Aorta (tissue), 5 donors: ENCODE data around the gene AMFR. TPM values are rescaled to one million over a fixed set of nuclear protein-coding genes. Genes with fewer than 3 reads are reported as not detected.

Experiments used
- ATAC-seq: fragments of 200-7000 bp; cut with Tn5 transposase; one replicate; pipeline ENCODE4 v1.9.1; 2022; ENCODE audit warnings: moderate library complexity; ENCODE audit not compliant: low FRiP score
- DNase-seq, 2 donors: peaks; one replicate each; pipeline ENCODE4 v3.0.0-alpha.2; 2020
- H3K27ac ChIP-seq, 2 donors: one replicate each; pipeline ENCODE4 v1.5.1; 2013; ENCODE audit warnings: low read length in 2 of 2, mild to moderate bottlenecking in 2 of 2, moderate library complexity in 2 of 2, control low read depth in 1 of 2, inconsistent platforms in 1 of 2, low read depth in 1 of 2
- H3K27me3 ChIP-seq, 2 donors: one replicate each; pipeline ENCODE4 v1.6.1; 2013; ENCODE audit warnings: control low read depth in 1 of 2, low read length in 1 of 2, mild to moderate bottlenecking in 1 of 2, moderate library complexity in 1 of 2; ENCODE audit not compliant: insufficient read depth in 2 of 2, control insufficient read depth in 1 of 2
- H3K36me3 ChIP-seq, 2 donors: one replicate each; pipeline ENCODE4 v1.6.1; 2013; ENCODE audit warnings: control low read depth in 1 of 2, low read length in 1 of 2, mild to moderate bottlenecking in 1 of 2; ENCODE audit not compliant: insufficient read depth in 2 of 2, control insufficient read depth in 1 of 2
- H3K4me1 ChIP-seq, 2 donors: one replicate each; pipeline ENCODE4 v1.6.1; 2013; ENCODE audit warnings: low read length in 2 of 2, control low read depth in 1 of 2, mild to moderate bottlenecking in 1 of 2, moderate library complexity in 1 of 2; ENCODE audit not compliant: insufficient read depth in 2 of 2, control insufficient read depth in 1 of 2
- H3K4me3 ChIP-seq, 2 donors: one replicate each; pipeline ENCODE4 v1.5.1; 2013; ENCODE audit warnings: low read length in 2 of 2, control low read depth in 1 of 2, mild to moderate bottlenecking in 1 of 2
- H3K9me3 ChIP-seq: one replicate; pipeline ENCODE4 v1.6.1; 2013; ENCODE audit warnings: mild to moderate bottlenecking, low read length; ENCODE audit not compliant: control insufficient read depth
- WGBS, 2 donors: extraction: QIAGEN DNeasy Blood & Tissue Kit; methylation state at CpG; one replicate each; pipeline ENCODE4 v1.1.7; 2013; 5-methylcytosine and 5-hydroxymethylcytosine counted together
- intact Hi-C, 2 donors: fragments of 100-400 bp; cut with DNase I; formaldehyde crosslinking; loops; one replicate each; pipeline versions ENCODE4 v1.14.2 to v1.15.0; 2022
- polyA plus RNA-seq, 2 donors: library from polyadenylated mRNA; stranded (reverse); fragments of 200-250 nt; gene quantifications; one replicate each; pipeline ENCODE4 v1.2.3, GENCODE V29; 2013
- total RNA-seq, 2 donors: library from RNA; stranded (reverse); fragmentation: NEBNext Ultra II Directional; extraction: Animal tissue kit (Norgen Biotek cat#: 25700); gene quantifications; one replicate each; pipeline ENCODE4 v1.2.1, GENCODE V29; 2021
- donor health status: healthy with polysubstance abuse.
- donor health status: Bipolar disorder and iron deficiency.
- donor health status: DM: no; HTN: no; CAD: no.
- donor health status: DM: no; HTN: no; CAD: no.
- donor health status: DM: yes; HTN: yes; CAD: no.

Gene AMFR
- total and polyA plus RNA-seq, 4 donors = 34.6 to 124 (median 88.8) TPM

GRCh38 chr16:56365552-56365951 lies 59.8 kb downstream of the AMFR start:
- H3K36me3 ChIP-seq = peaks cover 5 to 17% of the 10 kb centered on the region in 2 donors
- no peak overlapping the region for H3K4me3 ChIP-seq
- H3K27ac ChIP-seq = no peak overlapping the region
- intact Hi-C loops = no loop called here
- H3K4me1 ChIP-seq = no peaks in the 10 kb centered on the region
- DNase-seq (no peak), ATAC-seq (no peak)
- WGBS, 2 donors = 88 to 96% methylated on average over 7 of the region's 7 CpGs
- no peaks in the 10 kb centered on the region for H3K27me3 ChIP-seq
- H3K9me3 ChIP-seq = no peaks in the 10 kb centered on the region

GRCh38 chr16:56364865-56365264 lies 60.5 kb downstream of the AMFR start:
- Histone ChIP-seq H3K27ac (no peak overlapping the region), H3K27me3 (no peaks in the 10 kb centered on the region), H3K36me3 (peaks cover 5 to 17% of the 10 kb centered on the region in 2 donors), H3K9me3 (no peaks in the 10 kb centered on the region), H3K4me1 (no peaks in the 10 kb centered on the region), H3K4me3 (no peak overlapping the region)
- intact Hi-C loops = no loop called here
- WGBS, 2 donors = 93 to 94% methylated on average over 8 of the region's 8 CpGs
- DNase-seq = no peak
- ATAC-seq = no peak

- peaks cover 5 to 17% of the 10 kb centered on the region in 2 donors for H3K36me3 ChIP-seq
- H3K9me3 ChIP-seq = no peaks in the 10 kb centered on the region
- no peaks in the 10 kb centered on the region for H3K4me1 ChIP-seq
- DNase-seq (peak in 1 of 2 donors; percentile 30), ATAC-seq (no peak)
- H3K27ac ChIP-seq = no peak overlapping the region
- WGBS, 2 donors = 93% methylated on average over 26 of the region's 26 CpGs
- no peaks in the 10 kb centered on the region for H3K27me3 ChIP-seq
- intact Hi-C loops = no loop called here
- H3K4me3 ChIP-seq = no peak overlapping the region
These were observed 61.4 kb downstream of the AMFR start for GRCh38 chr16:56363781-56364565.

- Histone ChIP-seq H3K27me3 (no peaks in the 10 kb centered on the region), H3K36me3 (peaks cover 5 to 17% of the 10 kb centered on the region in 2 donors)
- 93 to 95% methylated on average over 6 of the region's 6 CpGs for WGBS, 2 donors
These were observed 62.1 kb downstream of the AMFR start for GRCh38 chr16:56363181-56363716.

GRCh38 chr16:56362706-56363105 lies 62.6 kb downstream of the AMFR start:
- no peak overlapping the region for H3K27ac ChIP-seq
- intact Hi-C loops = no loop called here
- ATAC-seq (no peak), DNase-seq (peak; percentile 27 to 71)
- H3K4me3 ChIP-seq = no peak overlapping the region
- no peaks in the 10 kb centered on the region for H3K4me1 ChIP-seq
- no peaks in the 10 kb centered on the region for H3K9me3 ChIP-seq
- WGBS, 2 donors = 92 to 93% methylated on average over 17 of the region's 17 CpGs
- peaks cover 5 to 17% of the 10 kb centered on the region in 2 donors for H3K36me3 ChIP-seq
- no peaks in the 10 kb centered on the region for H3K27me3 ChIP-seq

More at GRCh38 chr16:56363181-56363716, 62.1 kb downstream of the AMFR start:
- no peaks in the 10 kb centered on the region for H3K4me1 ChIP-seq
- DNase-seq = peak in 1 of 2 donors; percentile 20
- H3K27ac ChIP-seq = no peak overlapping the region
- no peaks in the 10 kb centered on the region for H3K9me3 ChIP-seq
- intact Hi-C loops = no loop called here
- no peak for ATAC-seq
- H3K4me3 ChIP-seq = no peak overlapping the region

GRCh38 chr16:56362057-56362655 lies 63.2 kb downstream of the AMFR start:
- intact Hi-C loops = no loop called here
- Histone ChIP-seq H3K4me1 (no peaks in the 10 kb centered on the region), H3K36me3 (peaks cover 5 to 15% of the 10 kb centered on the region in 2 donors), H3K27ac (no peak overlapping the region), H3K27me3 (no peaks in the 10 kb centered on the region), H3K4me3 (no peak overlapping the region), H3K9me3 (no peaks in the 10 kb centered on the region)
- ATAC-seq = no peak
- peak in 1 of 2 donors; percentile 19 for DNase-seq
- 75 to 76% methylated on average over 15 of the region's 15 CpGs for WGBS, 2 donors

GRCh38 chr16:56360117-56361008 lies 65.0 kb downstream of the AMFR start:
- ATAC-seq (no peak), DNase-seq (peak in 1 of 2 donors; percentile 37)
- H3K27ac ChIP-seq = no peak overlapping the region
- intact Hi-C loops = no loop called here
- H3K36me3 ChIP-seq = peaks cover 5 to 15% of the 10 kb centered on the region in 2 donors
- H3K4me3 ChIP-seq = no peak overlapping the region
- no peaks in the 10 kb centered on the region for H3K27me3 ChIP-seq
- WGBS, 2 donors = 91 to 95% methylated on average over 15 of the region's 15 CpGs
- H3K9me3 ChIP-seq = no peaks in the 10 kb centered on the region
- H3K4me1 ChIP-seq = no peaks in the 10 kb centered on the region

GRCh38 chr16:56357765-56358322 lies 67.5 kb downstream of the AMFR start:
- no peak overlapping the region for H3K4me3 ChIP-seq
- WGBS, 2 donors = 86 to 92% methylated on average over 12 to 13 of the region's 13 CpGs
- H3K27me3 ChIP-seq = no peaks in the 10 kb centered on the region
- peak; percentile 34 to 76 for DNase-seq
- H3K4me1 ChIP-seq = no peaks in the 10 kb centered on the region
- intact Hi-C loops = loop anchor here in 1 of 2 donors (5.0 kb wide), 2 partner anchors 166 to 416 kb away; partner anchors contain the start of gene GNAO1
- H3K27ac ChIP-seq = peak overlapping the region; percentile 4 to 86
- H3K36me3 ChIP-seq = peaks cover 4 to 5% of the 10 kb centered on the region in 2 donors
- no peaks in the 10 kb centered on the region for H3K9me3 ChIP-seq
- ATAC-seq = no peak
